Activated CD8-positive, alpha-beta memory T cell treated with anti-CD3 and anti-CD28 coated beads, Interleukin-2, amount 50 U/mL, for 1 hour (primary cell): ENCODE results near the gene MFSD12.

Experiments used
- DNase-seq: peaks from one replicate; pipeline ENCODE4 v3.0.0-alpha.2; 2020; ENCODE audit errors: extremely low read depth

The MFSD12 gene

GRCh38 chr19:3506384-3507340 is 50.7 kb downstream of the MFSD12 start:
- no peak for DNase-seq

- peak; percentile 94 for DNase-seq
Measured at GRCh38 chr19:3505598-3506383, 51.6 kb downstream of the MFSD12 start, which contains the start of gene FZR1. TSS of gene FZR1 (plus strand) at chr19:3506311. CDS start at chr19:3522990, 16,679 bp downstream.

- DNase-seq, result no peak
Measured at GRCh38 chr19:3504735-3505134, 52.7 kb downstream of the MFSD12 start.

- no peak for DNase-seq
Measured at GRCh38 chr19:3503036-3503572, 54.3 kb downstream of the MFSD12 start.

GRCh38 chr19:3501780-3502179 is 55.6 kb downstream of the MFSD12 start:
- no peak for DNase-seq

DNA sequence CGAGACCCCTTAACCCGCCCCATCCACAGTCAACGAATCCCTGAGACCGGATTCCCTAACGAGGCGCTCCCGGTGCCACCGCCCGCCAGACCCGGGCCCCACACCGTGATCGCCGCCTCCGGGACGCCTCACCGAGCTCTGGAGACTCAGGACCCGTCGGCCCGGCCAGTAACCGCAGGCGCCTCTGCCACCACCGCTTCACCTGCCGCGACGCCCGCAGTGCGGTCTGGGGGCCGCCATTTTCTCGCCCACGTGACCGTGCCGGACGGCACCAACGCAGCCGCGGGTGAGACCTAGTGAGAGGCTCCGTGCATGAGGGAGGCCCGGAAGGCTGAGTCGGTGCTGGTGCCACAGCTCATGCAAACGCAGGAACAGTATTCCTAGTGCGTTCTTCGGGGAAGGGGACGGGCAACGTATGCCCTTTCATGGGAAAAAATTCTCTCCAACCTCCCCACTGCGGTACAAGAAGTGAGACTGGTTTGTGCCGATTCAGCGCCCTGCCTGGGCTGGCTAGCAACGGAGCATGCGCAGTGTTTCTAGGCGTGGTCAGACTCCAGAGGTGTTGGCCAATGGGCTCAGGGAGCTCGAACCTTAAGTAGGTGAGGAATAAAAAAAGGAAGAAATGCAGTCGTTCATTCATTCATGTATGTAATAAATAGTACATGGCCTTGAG is 56.8 kb downstream of the MFSD12 start, which contains the start of gene DOHH:
DOHH (minus strand) TSS at position 246 of the 673 bp plus-strand sequence. CDS start 3,860 bp downstream, outside the sequence.
- DNase-seq, result peak; percentile 89

DNA sequence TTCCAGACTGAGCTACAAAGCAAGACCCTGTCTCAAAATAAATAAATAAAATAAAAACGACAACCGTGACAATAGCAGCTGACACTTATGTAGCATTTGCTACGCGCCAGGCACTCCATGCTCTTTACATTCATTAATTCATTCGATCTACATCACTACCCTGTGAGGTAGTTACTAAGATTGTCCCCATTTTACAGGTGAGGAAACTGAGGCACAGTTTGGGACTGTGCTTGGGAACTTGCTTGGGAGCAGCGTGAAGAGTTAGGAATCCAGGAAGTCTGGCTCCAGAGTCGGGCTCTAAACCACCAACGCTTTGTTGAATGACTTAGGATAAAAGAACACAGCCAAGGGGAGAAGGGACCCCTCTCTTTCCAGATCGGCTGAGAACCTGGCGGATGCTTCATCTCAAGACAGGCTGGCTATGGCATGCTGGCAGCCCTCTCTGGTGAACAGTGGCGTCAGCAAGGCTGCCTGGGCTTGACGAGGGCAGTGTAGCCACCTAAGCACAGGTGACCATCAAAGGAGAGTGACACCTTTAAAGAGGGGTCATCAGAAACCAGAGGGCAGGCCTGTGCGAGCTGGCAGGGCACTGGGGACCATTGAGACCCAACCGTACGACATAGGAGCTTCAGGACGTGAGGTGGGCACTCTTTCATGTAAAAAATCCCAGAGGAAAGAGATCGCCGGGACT is 57.5 kb downstream of the MFSD12 start:
- no peak for DNase-seq

DNA sequence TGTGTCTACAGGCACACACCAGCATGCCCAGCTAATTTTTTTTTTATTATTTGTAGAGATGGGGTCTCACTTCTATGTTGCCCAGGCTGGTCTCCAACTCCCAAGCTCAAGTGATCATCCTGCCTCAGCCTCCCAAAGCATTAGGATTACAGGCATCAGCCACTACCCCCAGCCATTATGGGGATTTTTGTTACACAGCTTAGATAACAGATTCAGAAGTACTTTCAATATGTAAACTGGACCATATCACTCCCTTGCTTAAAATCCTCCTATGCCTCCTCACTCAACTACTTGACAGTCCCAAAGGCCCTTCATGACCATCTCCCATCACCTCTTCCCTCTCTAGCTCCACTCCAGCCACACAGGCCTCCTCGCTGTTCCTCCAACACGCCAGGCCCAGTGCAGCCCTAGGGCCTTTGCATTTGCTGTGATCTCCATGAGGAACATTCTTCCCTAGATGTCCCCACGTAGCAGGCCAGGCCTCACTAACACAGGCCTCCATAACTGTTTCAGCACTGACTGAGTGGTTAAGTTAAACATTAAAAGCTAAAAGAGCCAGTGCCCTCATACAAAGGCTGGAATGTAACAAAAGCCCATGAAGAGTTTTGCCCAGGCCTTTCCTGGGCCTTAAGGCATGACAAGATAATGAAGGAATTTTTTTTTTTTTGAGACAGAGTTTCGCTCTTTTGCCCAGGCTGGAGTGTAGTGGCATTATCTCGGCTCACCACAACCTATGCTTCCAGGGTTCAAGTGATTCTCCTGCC is 59.4 kb downstream of the MFSD12 start:
- DNase-seq, result no peak

GRCh38 chr19:3496392-3497273 is 60.8 kb downstream of the MFSD12 start:
- no peak for DNase-seq

- no peak for DNase-seq
Measured at GRCh38 chr19:3494559-3494958, 62.8 kb downstream of the MFSD12 start.
